ENCODE results near the gene SPOCK2. TPM values are rescaled to one million over a fixed set of nuclear protein-coding genes. Genes with fewer than 3 reads are reported as not detected.

SPOCK2 gene
- total and polyA plus RNA-seq, 10 of the 15 experiments (the other 5 are each of a cell fraction or from before 2014, with no cell fraction given) = 0.02 to 1.5 (median 0.58) TPM

DNA sequence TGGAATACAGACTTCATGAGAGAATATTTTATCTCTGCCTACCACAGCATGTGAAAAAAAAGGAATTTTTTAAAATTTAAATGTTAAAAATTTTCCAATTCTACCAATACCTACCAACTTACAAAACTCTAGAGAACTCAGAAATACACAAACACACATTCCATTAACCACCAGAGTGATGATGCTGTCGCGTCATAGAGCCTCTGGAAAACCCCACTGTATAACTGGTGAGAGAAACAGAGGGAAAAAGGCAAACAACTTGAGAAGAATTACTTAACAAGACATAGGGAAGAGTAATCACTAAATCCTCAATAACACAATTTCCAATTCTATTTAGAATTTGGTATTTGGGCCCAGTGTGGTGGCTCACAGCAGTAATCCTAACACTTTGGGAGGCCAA is 6.2 kb upstream of the SPOCK2 start:
- ATAC-seq = no peak
- H3K27me3 ChIP-seq (replicated peaks in 1 of 2; ENCODE audit: control insufficient read depth in 2 of 2, insufficient read depth in 2 of 2, low read length in 1 of 2) = no peaks in the 10 kb centered on the region
- no TSS peak for BruUV-seq (replicated peaks)
- 100% methylated on average over 2 of the region's 2 CpGs for WGBS (ENCODE audit: insufficient coverage, insufficient replicate concordance, low lambda C conversion rate, missing lambda C conversion rate)
- no peak overlapping the region for H3K4me3 ChIP-seq
- peaks cover 0 to 10% of the 10 kb centered on the region in 2 experiments; a peak in 3 of 4 replicates for H3K36me3 ChIP-seq (ENCODE audit: control insufficient read depth in 2 of 2, insufficient read depth in 2 of 2, low read length in 1 of 2)
- intact Hi-C loops (cut with micrococcal nuclease; ENCODE audit: unreplicated experiment) (no loop called here), in situ Hi-C loops (cut with MboI) (no loop called here)
- no peak overlapping the region for H3K27ac ChIP-seq (ENCODE audit: control insufficient read depth, insufficient read depth)
- no peaks in the 10 kb centered on the region for H3K9me3 ChIP-seq (replicated peaks; ENCODE audit: control insufficient read depth, insufficient read depth, low read length)
- H3K9ac ChIP-seq (ENCODE audit: control insufficient read depth, insufficient read depth, low read length) = no peak overlapping the region
- CTCF ChIA-PET = interaction anchor here (1.2 to 1.4 kb wide), 2 partner anchors 33 to 46 kb away, joined by 4 to 7 read pairs; no protein-coding TSS in a partner anchor
- SMC1A ChIA-PET (ENCODE audit: uncharacterized antibody, unreplicated experiment) = interaction anchor here (0.6 to 1.6 kb wide), 3 partner anchors 14 to 46 kb away, joined by 3 to 5 read pairs (median 4); no protein-coding TSS in a partner anchor
- H2AFZ ChIP-seq (ENCODE audit: control insufficient read depth, low read depth, low read length) = no peak overlapping the region
- DNase-seq (ENCODE audit: low read depth, low spot score) = no peak
- no peaks in the 10 kb centered on the region for H3K4me1 ChIP-seq (ENCODE audit: control insufficient read depth, insufficient read depth, low read length)
- no peak overlapping the region for H3K4me2 ChIP-seq (ENCODE audit: control insufficient read depth, insufficient read depth)
- no peaks in the 10 kb centered on the region for H3K79me2 ChIP-seq (ENCODE audit: control insufficient read depth, insufficient read depth, low read length)
- POLR2A ChIA-PET = no interaction called here
- RAD21 ChIA-PET (ENCODE audit: unreplicated experiment) = interaction anchor here (0.5 to 0.8 kb wide), 2 partner anchors 73 to 110 kb away, joined by 3 to 4 read pairs; no protein-coding TSS in a partner anchor
- FAIRE-seq = no peak
- TF ChIP-seq GABPA (IDR thresholded peaks at IDR 0.05; ENCODE audit: low read depth) (no peak), E2F8 (IDR thresholded peaks at IDR 0.05; ENCODE audit: low read depth, partially characterized antibody) (no peak), NR2C1 (IDR thresholded peaks at IDR 0.05) (no peak), YY1 (IDR thresholded peaks at IDR 0.05; ENCODE audit: low read depth, low read length) (no peak), RAD51 (IDR thresholded peaks at IDR 0.05) (no peak), STAT1 (conservative IDR thresholded peaks at IDR 0.05) (no peak), PAX5 (IDR thresholded peaks at IDR 0.05; ENCODE audit: borderline replicate concordance, low read depth, low read length) (no peak), BRCA1 (IDR thresholded peaks at IDR 0.05; ENCODE audit: low read depth, low read length) (no peak), POLR2A (IDR thresholded peaks at IDR 0.05; ENCODE audit: low read depth, low read length) (no peak), USF1 (IDR thresholded peaks at IDR 0.05; ENCODE audit: borderline replicate concordance, extremely low read length, insufficient read depth, low read depth, low read length) (no peak), SMC3 (IDR thresholded peaks at IDR 0.05; ENCODE audit: borderline replicate concordance, low read length) (no peak), MEF2A (IDR thresholded peaks at IDR 0.05; ENCODE audit: insufficient read depth, low read depth, low read length) (no peak), CEBPB (IDR thresholded peaks at IDR 0.05; ENCODE audit: borderline replicate concordance in 1 of 2, low read depth in 2 of 2, low read length in 2 of 2) (no peak), MAX (IDR thresholded peaks at IDR 0.05; ENCODE audit: low read depth, low read length) (no peak), ATF7 (IDR thresholded peaks at IDR 0.05; ENCODE audit: low read depth) (no peak)
- TF ChIP-seq, protein P1, sequence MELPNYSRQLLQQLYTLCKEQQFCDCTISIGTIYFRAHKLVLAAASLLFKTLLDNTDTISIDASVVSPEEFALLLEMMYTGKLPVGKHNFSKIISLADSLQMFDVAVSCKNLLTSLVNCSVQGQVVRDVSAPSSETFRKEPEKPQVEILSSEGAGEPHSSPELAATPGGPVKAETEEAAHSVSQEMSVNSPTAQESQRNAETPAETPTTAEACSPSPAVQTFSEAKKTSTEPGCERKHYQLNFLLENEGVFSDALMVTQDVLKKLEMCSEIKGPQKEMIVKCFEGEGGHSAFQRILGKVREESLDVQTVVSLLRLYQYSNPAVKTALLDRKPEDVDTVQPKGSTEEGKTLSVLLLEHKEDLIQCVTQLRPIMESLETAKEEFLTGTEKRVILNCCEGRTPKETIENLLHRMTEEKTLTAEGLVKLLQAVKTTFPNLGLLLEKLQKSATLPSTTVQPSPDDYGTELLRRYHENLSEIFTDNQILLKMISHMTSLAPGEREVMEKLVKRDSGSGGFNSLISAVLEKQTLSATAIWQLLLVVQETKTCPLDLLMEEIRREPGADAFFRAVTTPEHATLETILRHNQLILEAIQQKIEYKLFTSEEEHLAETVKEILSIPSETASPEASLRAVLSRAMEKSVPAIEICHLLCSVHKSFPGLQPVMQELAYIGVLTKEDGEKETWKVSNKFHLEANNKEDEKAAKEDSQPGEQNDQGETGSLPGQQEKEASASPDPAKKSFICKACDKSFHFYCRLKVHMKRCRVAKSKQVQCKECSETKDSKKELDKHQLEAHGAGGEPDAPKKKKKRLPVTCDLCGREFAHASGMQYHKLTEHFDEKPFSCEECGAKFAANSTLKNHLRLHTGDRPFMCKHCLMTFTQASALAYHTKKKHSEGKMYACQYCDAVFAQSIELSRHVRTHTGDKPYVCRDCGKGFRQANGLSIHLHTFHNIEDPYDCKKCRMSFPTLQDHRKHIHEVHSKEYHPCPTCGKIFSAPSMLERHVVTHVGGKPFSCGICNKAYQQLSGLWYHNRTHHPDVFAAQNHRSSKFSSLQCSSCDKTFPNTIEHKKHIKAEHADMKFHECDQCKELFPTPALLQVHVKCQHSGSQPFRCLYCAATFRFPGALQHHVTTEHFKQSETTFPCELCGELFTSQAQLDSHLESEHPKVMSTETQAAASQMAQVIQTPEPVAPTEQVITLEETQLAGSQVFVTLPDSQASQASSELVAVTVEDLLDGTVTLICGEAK (IDR thresholded peaks at IDR 0.05; ENCODE audit: borderline replicate concordance) = no peak
- H4K20me1 ChIP-seq (ENCODE audit: control insufficient read depth, insufficient read depth) = no peaks in the 10 kb centered on the region

Data from GM12878 (cell line).